NOMO-1 treated with DMSO at 0.1 percent for 48 hours (cell line): ENCODE results near the gene CIDEA.

ENCODE experiments used
- DNase-seq: peaks from one replicate; lab custom pipeline; 2025; ENCODE audit not compliant: unreplicated experiment; lab: John Stamatoyannopoulos, UW

The CIDEA gene

GRCh38 chr18:12296457-12296856 is 42.3 kb downstream of the CIDEA start:
- DNase-seq = no peak

GRCh38 chr18:12299862-12300261 is 45.7 kb downstream of the CIDEA start:
- no peak for DNase-seq

GRCh38 chr18:12301263-12302005 is 47.3 kb downstream of the CIDEA start:
- DNase-seq = no peak

- no peak for DNase-seq
These were observed 48.4 kb downstream of the CIDEA start for GRCh38 chr18:12302391-12303147.

- no peak for DNase-seq
These were observed 50.4 kb downstream of the CIDEA start for GRCh38 chr18:12304351-12305210.

GRCh38 chr18:12305211-12305610 is 51.0 kb downstream of the CIDEA start:
- DNase-seq = no peak

- no peak for DNase-seq
These were observed 51.9 kb downstream of the CIDEA start for GRCh38 chr18:12305930-12306629.

- peak; percentile 40 for DNase-seq
These were observed 52.9 kb downstream of the CIDEA start for GRCh38 chr18:12306752-12307700.

- DNase-seq = peak; percentile 36
These were observed 53.7 kb downstream of the CIDEA start, which contains the start of gene TUBB6 for GRCh38 chr18:12307701-12308385. TSS of gene TUBB6 (plus strand) at chr18:12308241. CDS start at chr18:12308293, 52 bp downstream.

GRCh38 chr18:12308386-12309100 is 54.4 kb downstream of the CIDEA start:
- peak; percentile 66 for DNase-seq

- DNase-seq = no peak
These were observed 55.6 kb downstream of the CIDEA start for GRCh38 chr18:12309683-12310198.

- DNase-seq = no peak
These were observed 56.6 kb downstream of the CIDEA start for GRCh38 chr18:12310762-12311161.

GRCh38 chr18:12312976-12313375 is 58.8 kb downstream of the CIDEA start:
- no peak for DNase-seq

- no peak for DNase-seq
These were observed 59.5 kb downstream of the CIDEA start for GRCh38 chr18:12313530-12314245.

GRCh38 chr18:12314591-12315305 is 60.6 kb downstream of the CIDEA start:
- DNase-seq = peak; percentile 24

GRCh38 chr18:12315490-12315889 is 61.3 kb downstream of the CIDEA start:
- no peak for DNase-seq

- DNase-seq = no peak
These were observed 61.8 kb downstream of the CIDEA start for GRCh38 chr18:12315911-12316310.
